Right atrium auricular region (tissue), 2 donors: ENCODE measurements around the gene FYB1. TPM values are rescaled to one million over a fixed set of nuclear protein-coding genes. Genes with fewer than 3 reads are reported as not detected.

Experiments
- DNase-seq: peaks from one replicate; pipeline ENCODE4 v3.0.0-alpha.2; 2019; ENCODE audit warnings: low spot score
- H3K27ac ChIP-seq, 2 donors: fragments of 200-600 bp; sonication (generic); 1 replicate in 1 of 2; 2 replicates in 1 of 2; pipeline ENCODE4 v1.5.1; 2016 to 2019
- H3K27me3 ChIP-seq, 2 donors: fragments of 200-600 bp; sonication (generic); one replicate each; pipeline versions ENCODE4 v1.5.1 to v1.6.0; 2017 to 2019
- H3K36me3 ChIP-seq: fragments of 200-600 bp; sonication (generic); one replicate; pipeline ENCODE4 v1.5.1; 2016
- H3K4me1 ChIP-seq, 2 donors: fragments of 200-600 bp; sonication (generic); one replicate each; pipeline versions ENCODE4 v1.5.1 to v1.6.0; 2017 to 2019
- H3K4me3 ChIP-seq, 2 donors: fragments of 200-600 bp; sonication (generic); 1 replicate in 1 of 2; 2 replicates in 1 of 2; pipeline ENCODE4 v1.5.1; 2017 to 2019; ENCODE audit warnings: mild to moderate bottlenecking in 1 of 2, moderate library complexity in 1 of 2
- H3K9me3 ChIP-seq, 2 donors: fragments of 200-600 bp; sonication (generic); one replicate each; pipeline ENCODE4 v1.5.1; 2019
- total RNA-seq, 2 donors: library from RNA; depleted of rRNA; stranded (reverse); fragments of >200 nt; gene quantifications; one replicate each; pipeline ENCODE4 v1.1.0, GENCODE V29; 2016
- TF ChIP-seq, protein P1 (sequence below), 2 donors: fragments of 200-600 bp; sonication (generic); IDR thresholded peaks; one replicate each; pipeline ENCODE4 v1.5.1; 2019; ENCODE audit warnings: antibody characterized with exemption in 2 of 2

The FYB1 gene
- total RNA-seq, 2 donors from 2014 or later, result 1.8 to 8.4 TPM

DNA sequence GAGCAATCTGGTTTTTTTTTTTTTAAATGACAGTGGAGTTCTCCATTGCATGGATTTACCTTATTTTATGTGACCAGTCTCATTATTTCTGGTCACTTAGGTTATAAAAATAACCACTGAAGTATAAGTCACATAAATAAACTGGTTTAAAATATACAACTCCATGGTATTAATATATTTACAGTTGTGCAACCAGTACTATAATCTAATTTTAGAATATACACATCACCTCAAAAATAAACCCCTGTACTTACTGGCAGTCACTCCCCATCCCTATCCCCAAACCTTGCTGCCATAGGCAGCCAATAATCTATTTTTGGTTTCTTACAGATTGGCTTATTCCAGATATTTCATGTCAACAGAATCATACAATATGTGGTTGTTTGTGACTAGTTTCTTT, 57.8 kb downstream of the FYB1 start:
- Histone ChIP-seq H3K4me3 (no peak overlapping the region), H3K27me3 (no peaks in the 10 kb centered on the region), H3K4me1 (no peaks in the 10 kb centered on the region), H3K9me3 (no peaks in the 10 kb centered on the region), H3K36me3 (no peaks in the 10 kb centered on the region), H3K27ac (no peak overlapping the region)
- TF ChIP-seq, protein P1, sequence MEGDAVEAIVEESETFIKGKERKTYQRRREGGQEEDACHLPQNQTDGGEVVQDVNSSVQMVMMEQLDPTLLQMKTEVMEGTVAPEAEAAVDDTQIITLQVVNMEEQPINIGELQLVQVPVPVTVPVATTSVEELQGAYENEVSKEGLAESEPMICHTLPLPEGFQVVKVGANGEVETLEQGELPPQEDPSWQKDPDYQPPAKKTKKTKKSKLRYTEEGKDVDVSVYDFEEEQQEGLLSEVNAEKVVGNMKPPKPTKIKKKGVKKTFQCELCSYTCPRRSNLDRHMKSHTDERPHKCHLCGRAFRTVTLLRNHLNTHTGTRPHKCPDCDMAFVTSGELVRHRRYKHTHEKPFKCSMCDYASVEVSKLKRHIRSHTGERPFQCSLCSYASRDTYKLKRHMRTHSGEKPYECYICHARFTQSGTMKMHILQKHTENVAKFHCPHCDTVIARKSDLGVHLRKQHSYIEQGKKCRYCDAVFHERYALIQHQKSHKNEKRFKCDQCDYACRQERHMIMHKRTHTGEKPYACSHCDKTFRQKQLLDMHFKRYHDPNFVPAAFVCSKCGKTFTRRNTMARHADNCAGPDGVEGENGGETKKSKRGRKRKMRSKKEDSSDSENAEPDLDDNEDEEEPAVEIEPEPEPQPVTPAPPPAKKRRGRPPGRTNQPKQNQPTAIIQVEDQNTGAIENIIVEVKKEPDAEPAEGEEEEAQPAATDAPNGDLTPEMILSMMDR (IDR thresholded peaks at IDR 0.05), result no peak
- DNase-seq, result no peak

DNA sequence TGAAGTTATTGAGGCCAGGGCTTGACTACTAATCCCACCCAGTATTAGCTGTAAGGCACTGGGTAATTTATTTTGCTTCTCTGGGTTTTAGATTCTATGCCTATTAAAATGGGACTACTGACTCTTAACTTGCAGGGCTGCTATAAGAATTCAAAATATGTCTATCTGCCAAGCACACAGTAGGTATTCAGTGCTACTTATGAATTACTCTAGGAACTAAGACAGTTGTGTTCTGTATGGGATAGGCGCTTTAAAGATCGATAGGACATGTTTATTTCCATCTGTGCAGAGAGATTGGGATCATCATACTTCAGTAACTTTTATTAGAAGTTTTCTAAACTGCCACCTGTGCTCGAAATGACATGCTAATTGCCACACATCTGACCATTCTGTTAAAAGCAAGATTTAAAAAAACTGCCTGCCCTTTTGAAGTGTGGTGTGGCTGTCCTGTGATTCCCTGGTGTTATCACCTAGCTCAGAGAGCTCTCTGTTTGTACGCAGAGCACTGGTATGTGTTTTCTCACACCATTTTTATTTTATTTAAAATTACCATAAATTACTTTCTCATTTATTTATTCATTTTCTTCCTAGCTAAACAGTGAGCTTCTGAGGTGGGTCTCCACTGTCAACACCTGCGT, 58.7 kb downstream of the FYB1 start:
- H3K4me1 ChIP-seq, result no peaks in the 10 kb centered on the region
- H3K4me3 ChIP-seq, result no peak overlapping the region
- H3K9me3 ChIP-seq, result no peaks in the 10 kb centered on the region
- H3K27me3 ChIP-seq, result no peaks in the 10 kb centered on the region
- no peaks in the 10 kb centered on the region for H3K36me3 ChIP-seq
- TF ChIP-seq, protein P1 (IDR thresholded peaks at IDR 0.05), result no peak
- no peak for DNase-seq
- H3K27ac ChIP-seq, result no peak overlapping the region

DNA sequence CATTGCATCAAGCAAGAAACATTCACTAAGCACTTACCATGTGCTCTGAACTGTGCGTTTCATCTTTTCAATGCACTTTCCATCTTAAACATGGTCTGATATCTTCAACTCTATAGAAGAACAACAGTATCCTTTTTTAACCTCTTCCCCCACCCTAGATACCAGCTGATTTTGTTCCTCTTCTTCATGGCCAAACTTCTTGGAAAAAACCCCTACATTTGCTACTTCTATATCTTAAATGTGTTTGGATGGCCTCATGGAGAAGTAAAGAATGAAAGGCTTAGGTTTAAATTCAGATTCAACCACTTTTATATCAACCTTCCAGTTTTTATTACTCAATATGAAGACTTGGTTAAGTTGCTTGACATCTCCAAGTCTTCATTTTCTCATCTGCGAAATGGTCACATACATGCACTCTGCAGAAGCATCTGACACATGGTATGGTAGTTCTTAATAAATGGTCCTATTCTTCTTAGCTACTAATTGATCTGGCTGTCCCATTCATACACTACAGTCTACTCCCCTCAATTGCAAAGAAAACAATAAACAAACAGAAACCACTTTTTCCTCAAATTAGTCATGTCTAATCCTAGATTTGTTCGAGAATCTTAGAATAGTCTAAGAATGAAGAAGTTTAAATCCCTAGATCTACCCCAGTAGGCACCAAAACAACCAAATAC, 59.4 kb downstream of the FYB1 start:
- DNase-seq, result no peak
- TF ChIP-seq, protein P1 (IDR thresholded peaks at IDR 0.05), result no peak
- Histone ChIP-seq H3K36me3 (no peaks in the 10 kb centered on the region), H3K27me3 (no peaks in the 10 kb centered on the region), H3K9me3 (no peaks in the 10 kb centered on the region), H3K27ac (no peak overlapping the region), H3K4me1 (no peaks in the 10 kb centered on the region), H3K4me3 (no peak overlapping the region)

GRCh38 chr5:39158786-39159185, 60.6 kb downstream of the FYB1 start:
- Histone ChIP-seq H3K36me3 (no peaks in the 10 kb centered on the region), H3K27ac (no peak overlapping the region), H3K9me3 (no peaks in the 10 kb centered on the region), H3K4me1 (no peaks in the 10 kb centered on the region), H3K27me3 (no peaks in the 10 kb centered on the region), H3K4me3 (no peak overlapping the region)
- TF ChIP-seq, protein P1 (IDR thresholded peaks at IDR 0.05), result no peak
- no peak for DNase-seq

GRCh38 chr5:39158127-39158593, 61.2 kb downstream of the FYB1 start:
- TF ChIP-seq, protein P1 (IDR thresholded peaks at IDR 0.05), result no peak
- Histone ChIP-seq H3K27ac (no peak overlapping the region), H3K27me3 (no peaks in the 10 kb centered on the region), H3K9me3 (no peaks in the 10 kb centered on the region), H3K36me3 (no peaks in the 10 kb centered on the region), H3K4me3 (no peak overlapping the region), H3K4me1 (no peaks in the 10 kb centered on the region)
- peak; percentile 63 for DNase-seq
